ENCODE data around the gene TAS2R7.
"Not testable (repeated sequence)": the region's sequence is repeated elsewhere in the genome, so short reads cannot be mapped to it uniquely, and the experiment has no call there.

Gene TAS2R7, protein sequence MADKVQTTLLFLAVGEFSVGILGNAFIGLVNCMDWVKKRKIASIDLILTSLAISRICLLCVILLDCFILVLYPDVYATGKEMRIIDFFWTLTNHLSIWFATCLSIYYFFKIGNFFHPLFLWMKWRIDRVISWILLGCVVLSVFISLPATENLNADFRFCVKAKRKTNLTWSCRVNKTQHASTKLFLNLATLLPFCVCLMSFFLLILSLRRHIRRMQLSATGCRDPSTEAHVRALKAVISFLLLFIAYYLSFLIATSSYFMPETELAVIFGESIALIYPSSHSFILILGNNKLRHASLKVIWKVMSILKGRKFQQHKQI

DNA sequence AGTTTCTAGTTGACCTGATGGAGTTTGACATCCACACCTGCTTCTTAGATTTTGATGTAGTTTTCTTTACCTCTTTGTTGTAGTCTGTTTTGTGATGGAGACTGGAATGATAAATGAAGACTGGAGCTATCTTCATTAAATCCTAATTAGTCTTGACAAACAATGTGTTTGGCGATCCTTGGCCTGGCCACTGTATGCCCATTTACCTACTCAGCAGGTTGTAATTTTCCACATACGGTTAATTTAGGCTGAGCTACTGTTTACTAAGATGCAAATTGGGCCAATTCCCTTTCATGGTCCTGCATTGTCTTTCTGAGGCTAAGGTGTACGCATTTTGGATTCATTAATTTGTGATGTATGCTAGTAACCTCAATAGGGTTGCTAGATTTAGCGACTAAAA, at the start of gene TAS2R7:
TAS2R7 (minus strand) TSS at position 41 of the 400 bp plus-strand sequence. CDS start 57 bp downstream, outside the sequence.
- DNase-seq (ENCODE audit: low read depth in 3 of 3): no peak

DNA sequence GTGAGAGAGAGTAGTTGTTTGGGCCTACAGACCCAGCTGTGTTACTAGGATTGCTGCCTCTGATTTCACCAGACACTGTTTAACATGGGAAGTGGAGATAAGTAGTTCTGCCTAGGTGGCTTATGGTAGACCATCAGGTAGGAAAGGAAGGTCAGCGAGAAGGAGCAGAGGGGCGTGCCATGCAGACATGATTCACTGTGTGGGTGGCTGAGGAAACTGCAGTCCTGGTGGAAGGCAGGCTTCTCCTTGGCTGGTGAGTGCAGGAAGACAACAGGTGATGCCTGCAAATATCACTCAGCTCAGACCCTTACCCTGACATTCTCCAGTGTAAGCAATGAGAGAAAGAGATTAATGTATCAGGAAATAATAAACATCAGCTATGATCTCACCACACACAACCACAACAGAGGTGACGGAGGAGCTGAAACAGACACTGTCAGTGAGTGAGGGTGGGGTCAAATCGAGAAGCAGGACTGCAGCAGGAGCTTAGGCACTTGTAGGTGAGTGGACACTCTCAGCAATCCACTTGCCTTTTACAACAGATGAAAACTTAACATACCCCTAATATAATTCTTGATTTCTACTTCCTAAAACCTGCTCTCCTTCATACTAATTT, 48.9 kb upstream of the TAS2R7 start:
- DNase-seq (ENCODE audit: low read depth in 3 of 3): no peak

DNA sequence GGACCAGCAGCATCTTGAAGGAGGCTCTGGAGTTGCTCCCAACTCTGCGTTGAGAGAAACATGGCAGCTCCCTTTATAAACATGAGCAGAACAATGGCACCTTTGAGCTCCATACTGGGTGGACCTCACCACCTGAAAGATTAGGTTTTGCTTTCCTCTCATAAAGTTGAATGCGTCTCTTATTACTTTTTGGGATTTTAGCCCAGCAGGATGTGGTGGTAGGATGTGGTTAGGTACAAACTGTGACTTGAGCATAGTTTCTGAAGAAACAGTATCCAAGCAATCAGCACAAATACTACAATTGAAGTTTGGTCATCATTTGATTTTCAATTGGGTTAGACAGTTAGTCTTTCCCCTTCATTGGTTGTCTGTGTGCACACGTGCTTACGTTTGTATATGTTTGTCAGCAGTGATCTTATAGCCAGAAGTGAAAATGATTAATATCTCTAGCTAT, 47.0 kb upstream of the TAS2R7 start, which contains the start of gene PRR4:
PRR4 (minus strand) TSS at position 51 of the 454 bp plus-strand sequence; CDS start at position 13, 38 bp downstream.
- no peak for DNase-seq (ENCODE audit: low read depth in 3 of 3)

DNA sequence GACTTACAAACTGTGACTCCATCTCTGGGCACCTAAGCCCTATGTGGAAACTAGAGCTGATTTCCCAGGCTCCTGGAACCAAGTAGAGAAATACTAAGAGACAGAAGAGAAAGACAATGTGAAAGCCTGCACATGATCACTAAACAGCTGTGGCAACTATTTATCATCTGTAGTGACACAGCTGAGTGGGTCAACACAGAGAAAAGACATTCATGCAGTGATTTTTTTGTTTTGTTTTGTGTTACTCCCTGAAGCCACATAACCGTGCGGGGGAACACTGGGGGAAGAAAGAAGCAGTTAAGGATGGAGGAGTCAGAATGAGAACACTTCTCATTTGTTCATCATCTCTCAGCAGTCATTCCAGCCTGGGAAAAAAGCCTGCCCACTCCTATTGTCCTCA, 45.3 kb upstream of the TAS2R7 start:
- no peak for DNase-seq (ENCODE audit: low read depth in 3 of 3)

DNA sequence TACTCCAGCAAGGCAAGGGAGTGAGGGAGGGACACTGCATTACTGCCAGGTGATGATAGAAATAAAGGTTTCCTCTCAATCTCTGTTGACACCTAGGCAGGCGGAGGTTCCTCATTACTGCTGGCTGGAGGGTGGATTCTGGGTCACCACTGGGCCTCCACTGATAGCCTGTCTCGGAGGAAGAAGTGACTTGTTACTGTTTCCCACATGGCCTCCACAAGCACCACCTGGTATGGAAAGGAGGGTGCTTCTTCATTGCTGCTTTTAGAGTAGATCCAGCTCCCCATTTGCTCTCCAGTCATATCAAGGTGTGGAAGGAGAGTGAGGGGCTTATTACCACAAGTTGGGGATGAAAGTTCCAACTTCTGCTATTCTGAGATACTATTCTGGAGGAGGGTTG, 40.4 kb upstream of the TAS2R7 start:
- DNase-seq (ENCODE audit: low read depth in 3 of 3): no peak

DNA sequence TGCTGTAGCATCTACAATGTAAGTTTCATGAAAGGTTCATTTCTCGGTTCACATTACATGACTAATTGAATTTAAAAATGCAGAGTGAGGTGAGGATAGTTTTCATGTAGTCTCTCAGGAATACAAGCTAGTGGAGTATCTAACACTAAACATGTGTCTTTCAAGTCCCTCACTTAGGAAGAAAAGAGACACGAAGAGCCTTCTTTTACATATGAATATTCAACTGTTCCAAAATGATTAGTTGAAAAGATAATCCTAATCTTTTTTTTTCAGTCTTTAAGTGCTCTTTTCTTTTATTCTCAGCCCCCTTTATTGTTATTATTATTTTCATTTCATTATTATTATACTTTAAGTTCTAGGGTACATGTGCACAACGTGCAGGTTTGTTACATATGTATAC, 36.0 kb upstream of the TAS2R7 start:
- no peak for DNase-seq (ENCODE audit: low read depth in 3 of 3)

DNA sequence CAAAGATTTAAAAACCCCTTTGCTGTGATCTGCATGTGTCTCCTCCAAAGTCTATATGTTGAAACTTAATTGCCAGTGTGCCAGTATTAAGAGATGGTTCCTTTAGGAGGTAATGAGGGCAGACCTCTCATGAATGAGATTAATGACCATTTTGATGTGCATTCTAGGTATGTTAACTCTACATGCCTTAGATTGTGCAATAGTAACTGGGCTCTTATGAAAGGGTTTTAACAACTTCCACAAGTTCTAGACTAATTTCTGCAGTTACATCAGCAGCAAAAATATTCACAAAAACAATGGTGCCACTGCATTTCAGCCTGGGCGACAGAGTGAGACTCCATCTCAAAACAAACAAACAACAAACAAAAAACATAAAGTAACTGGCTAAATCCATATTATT, 27.6 kb upstream of the TAS2R7 start:
- DNase-seq (ENCODE audit: low read depth in 3 of 3): no peak

DNA sequence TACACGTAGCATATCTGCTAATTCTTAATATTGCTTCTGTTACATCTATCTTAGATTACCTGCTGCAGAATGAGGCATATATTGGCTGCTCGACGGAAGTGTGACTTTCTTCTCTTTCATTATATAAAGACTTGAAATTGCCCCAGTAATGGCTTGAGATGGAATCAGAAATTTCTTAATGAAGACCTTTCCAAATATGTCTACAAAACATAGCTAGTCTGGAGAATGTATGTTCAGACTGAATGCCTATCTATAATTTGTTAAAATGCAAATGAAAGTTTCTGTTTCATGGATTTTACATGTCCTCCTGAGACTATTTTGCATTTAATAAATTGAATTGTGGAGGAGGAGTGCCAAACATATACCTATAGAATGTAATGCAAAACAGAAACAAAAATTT, 23.8 kb upstream of the TAS2R7 start, which contains the start of gene TAS2R10:
TAS2R10 (minus strand) TSS at position 101 of the 400 bp plus-strand sequence; CDS start at position 12, 89 bp downstream.
- DNase-seq (ENCODE audit: low read depth in 3 of 3): no peak

DNA sequence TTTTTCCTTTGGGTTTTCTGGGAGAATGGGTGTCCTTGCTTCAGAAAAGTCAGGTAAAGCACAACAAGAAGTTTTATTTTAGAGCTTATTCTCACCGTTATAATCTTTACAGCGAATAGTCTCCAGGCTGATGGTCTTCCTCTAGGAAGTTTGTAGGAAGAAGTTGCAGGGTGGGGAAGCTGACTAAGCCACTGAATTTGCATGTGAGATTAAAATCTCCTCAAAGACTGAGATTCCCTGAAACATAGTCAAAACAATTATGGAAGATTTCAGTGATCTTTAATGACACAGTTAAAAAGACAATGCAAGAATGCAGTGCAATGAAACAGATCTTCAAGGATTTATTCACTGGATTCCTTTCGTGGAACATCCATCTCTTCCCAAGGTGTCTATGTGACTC, 22.5 kb upstream of the TAS2R7 start:
- no peak for DNase-seq (ENCODE audit: low read depth in 3 of 3)

DNA sequence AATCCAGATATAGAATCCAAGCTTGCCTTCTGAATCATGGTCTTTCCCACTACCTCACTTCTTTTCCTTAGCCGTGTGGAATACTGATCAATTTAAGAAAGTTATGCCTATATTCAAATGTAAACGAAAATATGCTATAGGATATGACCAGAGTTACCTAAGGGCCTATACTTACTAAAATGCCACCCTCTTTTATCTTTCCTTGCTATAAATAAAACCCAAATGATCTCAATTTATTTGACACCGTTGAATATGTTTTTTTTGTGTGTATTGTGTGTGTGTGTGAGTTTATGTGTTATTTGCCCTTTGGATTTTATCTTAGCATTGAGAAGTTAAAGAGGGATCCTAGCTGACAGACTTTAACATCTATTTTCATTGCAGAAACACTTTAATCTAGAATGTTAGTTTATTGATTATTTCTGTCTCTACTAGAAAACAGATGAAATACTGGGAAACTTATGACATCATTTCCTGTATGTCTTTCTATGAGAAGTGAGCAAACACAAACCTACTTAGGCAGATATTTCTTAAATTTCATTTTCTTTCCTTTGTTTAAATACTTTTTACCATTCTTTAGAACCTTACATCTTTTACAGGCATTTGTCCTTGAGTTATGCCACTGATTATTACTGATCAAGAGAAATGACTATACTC, 9.6 kb upstream of the TAS2R7 start:
- no peak for DNase-seq (ENCODE audit: low read depth in 3 of 3)

DNA sequence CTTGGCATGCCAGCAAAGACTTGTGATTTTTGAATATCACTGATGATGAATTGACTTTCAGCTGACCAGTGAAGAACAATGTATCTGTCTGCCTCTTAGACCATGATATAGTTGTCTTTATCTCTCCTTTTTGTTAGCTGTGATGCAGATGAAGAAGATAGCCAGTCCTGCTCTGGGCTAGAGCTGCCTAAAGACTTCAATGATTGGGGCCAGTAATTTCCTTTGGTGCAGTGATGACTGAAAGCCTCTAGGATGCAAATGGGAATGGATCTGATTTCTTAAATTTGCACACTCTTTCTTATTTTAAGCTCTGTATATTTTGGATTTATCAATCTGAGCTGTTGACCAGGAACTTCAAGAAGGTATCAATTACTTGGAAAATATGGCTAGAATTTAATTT, 7.6 kb upstream of the TAS2R7 start, which contains the start of gene TAS2R9:
TAS2R9 (minus strand) TSS at position 101 of the 400 bp plus-strand sequence; CDS start at position 8, 93 bp downstream.
- DNase-seq (ENCODE audit: low read depth in 3 of 3): no peak

DNA sequence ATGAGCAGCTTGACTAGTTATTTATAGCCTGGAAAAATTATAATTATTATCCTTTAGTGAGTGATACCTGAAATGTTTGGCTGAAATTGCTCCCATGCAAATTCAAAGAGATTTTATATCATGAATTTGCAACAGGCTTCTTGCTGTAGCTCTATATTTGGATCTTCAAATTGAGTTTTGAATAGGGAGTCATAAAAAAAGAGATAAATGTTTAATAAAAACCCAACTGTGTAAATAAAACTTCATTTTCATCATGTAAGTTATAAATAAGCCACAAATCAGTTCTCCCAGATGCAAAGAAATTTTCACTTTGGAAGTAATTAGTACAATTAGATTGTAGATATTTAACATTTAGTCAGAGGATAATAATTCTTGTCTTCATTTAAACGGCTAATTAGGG, 4.8 kb upstream of the TAS2R7 start, which contains the start of gene TAS2R8:
TAS2R8 (minus strand) TSS at position 101 of the 400 bp plus-strand sequence. CDS start 306 bp downstream, outside the sequence.
- DNase-seq (ENCODE audit: low read depth in 3 of 3): no peak

DNA sequence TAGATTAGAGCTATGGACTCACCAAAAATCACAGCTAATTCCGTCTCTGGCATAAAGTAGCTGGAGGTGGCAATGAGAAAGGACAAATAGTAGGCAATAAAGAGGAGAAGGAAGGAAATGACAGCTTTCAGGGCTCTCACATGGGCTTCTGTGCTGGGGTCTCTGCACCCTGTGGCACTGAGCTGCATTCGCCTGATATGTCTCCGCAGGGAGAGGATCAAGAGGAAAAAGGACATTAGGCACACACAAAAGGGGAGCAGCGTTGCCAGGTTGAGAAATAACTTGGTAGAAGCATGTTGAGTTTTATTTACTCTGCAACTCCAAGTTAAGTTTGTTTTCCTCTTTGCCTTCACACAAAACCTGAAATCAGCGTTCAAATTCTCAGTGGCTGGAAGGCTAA, 686 bp downstream of the TAS2R7 start:
- DNase-seq (ENCODE audit: low read depth in 3 of 3): no peak

DNA sequence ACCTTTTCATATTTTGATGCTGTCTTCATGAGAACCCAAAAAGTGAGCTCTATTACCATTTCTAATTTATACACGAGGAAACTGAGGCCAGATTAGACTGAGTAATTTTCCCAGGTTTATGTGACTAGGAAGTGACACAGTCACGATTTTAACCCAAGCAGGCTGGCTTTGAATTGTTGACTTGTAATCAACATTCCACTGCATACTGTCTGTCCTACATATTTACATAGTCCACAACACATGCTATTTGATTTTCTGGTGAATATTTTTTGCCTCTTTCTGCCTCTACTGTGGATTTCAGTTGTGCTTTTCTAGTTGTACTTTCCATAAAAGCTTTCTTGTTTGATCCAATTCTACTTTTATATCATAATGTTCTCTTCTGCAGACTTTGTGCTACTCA, 8.2 kb downstream of the TAS2R7 start:
- no peak for DNase-seq (ENCODE audit: low read depth in 3 of 3)

DNA sequence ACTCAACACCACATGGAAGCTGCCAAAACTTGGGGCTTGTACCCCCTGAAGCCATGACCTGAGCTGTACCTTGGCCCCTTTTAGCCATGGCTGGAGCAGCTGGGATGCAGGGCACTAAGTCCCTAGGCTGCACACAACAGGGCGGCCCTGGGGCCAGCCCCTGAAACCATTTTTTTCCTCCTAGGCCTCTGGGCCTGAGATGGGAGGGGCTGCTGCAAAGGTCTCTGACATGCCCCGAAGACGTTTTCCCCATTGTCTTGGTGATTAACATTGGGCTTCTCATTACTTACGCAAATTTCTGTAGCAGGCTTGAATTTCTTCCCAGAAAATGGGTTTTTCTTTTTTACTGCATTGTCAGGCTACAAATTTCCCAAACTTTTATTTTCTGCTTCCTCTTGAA, 10.7 kb downstream of the TAS2R7 start:
- not testable (repeated sequence) for DNase-seq (ENCODE audit: low read depth in 3 of 3)

DNA sequence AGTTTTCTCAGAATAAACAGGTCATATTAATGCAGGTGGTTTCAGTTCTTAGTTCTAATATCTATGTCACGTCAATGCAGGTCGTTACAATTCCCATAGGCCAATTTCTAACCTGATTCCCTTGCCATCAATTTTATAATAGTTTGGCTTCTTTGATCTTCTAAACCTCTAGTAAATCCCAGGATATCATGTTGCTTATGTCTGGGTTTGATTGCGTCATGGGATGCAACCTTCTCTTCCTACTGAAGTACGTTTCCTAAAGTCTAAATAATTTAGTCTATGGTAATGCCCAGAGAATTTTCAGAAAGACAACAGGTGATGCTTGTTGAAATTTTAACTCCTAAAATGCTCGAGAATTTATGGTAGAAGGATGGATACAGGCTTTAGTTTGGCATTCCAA, 19.2 kb downstream of the TAS2R7 start:
- no peak for DNase-seq (ENCODE audit: low read depth in 3 of 3)

DNA sequence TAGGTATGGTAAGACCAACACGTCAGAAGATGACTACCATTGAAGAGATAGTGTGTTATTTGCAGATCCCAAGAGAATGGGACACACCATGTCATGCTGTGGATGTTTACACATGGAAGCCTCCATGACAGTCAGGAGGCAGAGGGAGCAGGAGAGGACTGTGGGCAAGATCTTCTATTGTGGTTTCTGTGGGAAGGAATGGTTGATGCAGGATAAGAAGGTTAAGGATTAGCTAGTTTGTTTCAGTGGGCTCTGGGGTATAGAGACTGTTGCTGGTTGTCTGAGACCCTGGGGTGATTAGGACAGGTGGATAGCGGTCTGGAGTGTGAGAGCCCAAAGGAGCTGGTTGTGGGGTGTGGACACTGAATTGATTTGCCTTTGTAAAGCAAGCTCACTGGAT, 23.3 kb downstream of the TAS2R7 start:
- DNase-seq (ENCODE audit: low read depth in 3 of 3): no peak

DNA sequence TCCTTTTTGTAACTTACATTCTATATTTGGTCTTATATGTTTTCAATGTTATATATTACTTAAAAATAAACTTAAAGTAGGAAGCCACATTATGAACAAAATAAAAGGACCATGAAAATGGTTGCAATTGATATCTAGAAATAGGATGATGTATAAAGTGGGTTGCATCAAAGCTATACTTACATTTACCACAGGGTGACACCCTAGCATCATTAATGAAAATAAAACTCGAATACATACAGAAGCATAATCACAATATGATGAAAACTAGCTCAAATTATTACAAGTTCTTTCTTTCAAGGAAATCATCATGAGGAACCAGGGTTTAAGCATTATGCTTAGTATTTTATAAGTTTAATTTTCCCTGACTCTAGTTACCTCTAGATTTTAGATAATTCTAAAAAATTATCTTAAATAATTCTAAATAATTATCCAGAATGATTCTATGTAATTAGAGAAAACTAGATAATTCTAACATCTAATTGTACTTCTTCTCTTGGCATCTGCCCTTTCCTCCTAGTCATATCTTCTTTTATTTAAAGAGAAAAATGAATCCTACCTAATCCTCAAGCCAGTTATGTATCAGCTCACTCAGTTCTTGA, 31.2 kb downstream of the TAS2R7 start:
- no peak for DNase-seq (ENCODE audit: low read depth in 3 of 3)

DNA sequence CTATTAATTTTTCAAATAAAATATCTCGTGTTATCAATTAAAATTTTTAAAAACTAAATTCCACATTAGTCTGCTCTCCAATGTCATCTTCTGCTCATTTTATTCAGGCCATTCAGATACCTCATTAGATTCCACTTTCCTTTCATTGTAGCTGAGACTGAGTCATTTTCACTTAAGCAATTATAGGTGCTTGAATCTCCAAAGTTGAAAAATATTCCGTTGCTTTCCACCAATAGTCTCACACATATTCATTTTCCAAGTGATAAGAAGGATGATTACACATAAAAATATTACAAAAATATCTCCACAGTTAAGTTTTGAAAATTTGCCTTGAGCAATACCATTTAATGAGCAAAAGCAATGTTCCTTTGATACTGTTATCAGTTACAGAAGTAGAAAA, 42.8 kb downstream of the TAS2R7 start:
- DNase-seq (ENCODE audit: low read depth in 3 of 3): no peak

DNA sequence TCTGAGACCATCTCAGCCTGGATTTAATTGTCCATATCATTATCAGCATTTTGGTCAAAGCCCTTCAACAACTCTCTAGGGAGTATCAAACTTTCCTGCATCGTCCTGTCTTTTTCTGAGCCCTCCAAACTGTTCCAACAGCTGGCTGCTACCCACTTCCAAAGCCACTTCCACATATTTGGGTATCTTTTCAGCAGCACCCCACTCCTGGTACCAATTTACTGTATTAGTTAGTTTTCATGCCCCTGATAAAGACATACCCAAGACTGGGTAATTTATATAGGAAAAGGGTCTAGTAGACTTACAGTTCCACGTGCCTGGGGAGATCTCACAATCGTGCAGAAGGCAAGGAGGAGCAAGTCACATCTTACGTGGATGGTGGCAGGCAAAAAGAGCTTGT, 46.2 kb downstream of the TAS2R7 start:
- no peak for DNase-seq (ENCODE audit: low read depth in 3 of 3)

DNA sequence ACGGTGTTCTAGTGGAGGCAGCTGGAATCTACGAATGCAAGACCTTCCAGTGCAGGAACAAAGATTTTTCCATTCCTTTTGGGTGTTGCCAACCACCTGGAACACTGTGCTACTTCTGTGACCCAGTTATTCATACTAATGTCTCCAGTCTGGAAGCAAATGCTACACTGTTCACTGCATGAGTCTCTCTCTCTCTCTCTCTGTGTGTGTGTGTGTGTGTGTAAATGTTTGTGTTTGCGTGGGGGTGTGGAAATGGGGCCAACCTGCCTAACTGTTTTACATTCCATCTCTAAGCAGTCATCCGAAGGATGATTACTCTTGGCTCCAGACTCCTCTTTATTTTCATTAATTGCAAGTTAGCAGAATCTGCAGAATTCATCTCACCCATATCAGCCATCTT, 49.4 kb downstream of the TAS2R7 start:
- DNase-seq (ENCODE audit: low read depth in 3 of 3): no peak
